NOMO-1 (cell line): Measurements from ENCODE around the gene XRCC2.
"Not testable (repeated sequence)": the region's sequence is repeated elsewhere in the genome, so short reads cannot be mapped to it uniquely, and the experiment has no call there.

ENCODE experiments used
- DNase-seq, 2 experiments: peaks; one replicate each; lab custom pipeline; 2025; ENCODE audit not compliant: unreplicated experiment in 2 of 2; lab: John Stamatoyannopoulos, UW

XRCC2 gene

GRCh38 chr7:152666078-152666477 lies 9.9 kb downstream of the XRCC2 start:
- no peak for DNase-seq

DNA sequence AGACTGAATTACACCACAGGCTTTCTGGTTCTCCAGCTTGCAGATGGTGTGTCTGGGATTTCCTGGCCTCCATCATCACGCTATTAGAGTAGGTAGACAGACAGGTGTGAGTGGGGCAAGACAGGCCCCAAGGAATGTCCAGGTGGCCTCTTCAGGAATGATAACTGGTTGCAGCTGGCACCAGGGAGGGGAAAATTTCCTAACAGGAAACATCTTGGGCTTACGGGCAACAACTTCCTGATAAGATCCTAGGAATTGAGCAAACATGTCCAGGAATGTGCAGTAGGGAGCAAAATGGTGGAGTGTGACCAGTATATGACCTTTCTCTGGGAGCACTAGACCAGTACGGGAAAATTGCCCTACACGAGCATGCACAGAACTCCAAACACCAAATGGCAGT lies 11.3 kb downstream of the XRCC2 start:
- DNase-seq = no peak

DNA sequence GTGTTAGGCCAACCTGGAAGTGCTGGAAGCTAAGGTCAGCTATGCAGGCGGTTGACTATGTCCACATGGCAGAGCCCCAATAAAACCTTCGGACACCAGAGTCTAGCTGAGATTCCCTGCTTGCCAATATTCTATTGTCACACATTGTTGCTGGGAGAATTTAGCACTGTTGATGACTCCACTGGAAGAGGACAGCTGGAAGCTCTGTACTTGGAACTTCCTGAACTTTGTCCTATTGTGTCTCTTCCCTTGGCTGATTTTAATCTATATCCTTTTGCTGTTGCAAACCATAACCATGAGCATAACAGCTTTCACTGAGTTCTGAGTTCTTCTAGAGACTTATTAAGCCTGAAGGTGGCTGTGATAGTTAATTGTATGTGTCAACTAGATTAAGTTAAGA lies 12.0 kb downstream of the XRCC2 start:
- DNase-seq = no peak

DNA sequence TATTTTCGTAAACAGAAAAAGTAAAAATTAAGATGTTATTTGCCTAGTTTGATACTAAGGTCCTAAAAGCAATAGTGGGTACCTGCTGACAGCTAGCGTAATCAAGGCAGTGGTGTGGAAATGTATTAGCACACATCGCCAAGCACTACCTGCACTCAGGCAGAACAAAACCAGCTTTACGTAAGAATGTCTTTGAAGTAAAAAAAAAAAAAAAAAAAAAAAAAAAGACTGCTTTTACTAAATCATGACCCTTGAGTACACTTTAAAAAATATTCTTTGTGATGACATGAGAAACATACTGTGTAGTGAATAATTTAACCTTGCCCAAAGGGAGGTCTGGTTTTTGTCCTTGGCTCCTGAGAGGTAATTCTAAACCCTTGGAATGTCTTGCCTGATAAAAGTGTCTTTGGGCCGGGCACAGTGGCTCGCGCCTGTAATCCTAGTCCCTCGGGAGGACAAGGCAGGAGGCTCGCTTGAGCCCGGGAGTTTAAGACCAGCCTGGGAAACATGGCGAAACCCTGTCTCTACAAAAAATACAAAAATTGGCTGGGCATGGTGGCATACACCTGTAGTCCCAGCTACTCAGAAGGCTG lies 12.7 kb downstream of the XRCC2 start:
- DNase-seq = no peak

- no peak for DNase-seq
These were observed 14.5 kb downstream of the XRCC2 start for GRCh38 chr7:152661479-152661878.

GRCh38 chr7:152660021-152660420 lies 15.9 kb downstream of the XRCC2 start:
- no peak for DNase-seq

- DNase-seq = no peak
These were observed 21.0 kb downstream of the XRCC2 start for GRCh38 chr7:152654971-152655370.

DNA sequence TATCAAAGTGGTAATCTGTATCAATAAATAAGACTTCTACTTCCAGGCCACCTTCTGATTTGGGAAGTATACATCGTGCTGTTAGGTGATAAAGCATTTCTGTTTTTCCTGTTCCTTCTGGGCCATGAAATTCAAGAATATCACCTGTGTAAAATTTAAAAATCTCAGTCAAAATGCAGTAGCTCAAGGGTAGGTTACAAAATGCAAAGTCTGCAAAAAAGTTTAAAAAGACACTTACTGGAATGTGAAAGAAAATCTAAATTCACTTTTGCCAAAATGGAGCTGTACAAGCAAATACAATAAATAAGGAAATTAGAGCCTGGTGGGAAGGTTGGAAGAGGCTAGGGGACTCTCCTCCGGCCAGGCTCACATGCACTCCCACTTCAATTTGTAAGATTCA lies 26.7 kb downstream of the XRCC2 start:
- no peak for DNase-seq

- no peak for DNase-seq
These were observed 28.9 kb downstream of the XRCC2 start for GRCh38 chr7:152647009-152647408.

- DNase-seq = not testable (repeated sequence)
These were observed 29.4 kb downstream of the XRCC2 start for GRCh38 chr7:152646579-152646978.

DNA sequence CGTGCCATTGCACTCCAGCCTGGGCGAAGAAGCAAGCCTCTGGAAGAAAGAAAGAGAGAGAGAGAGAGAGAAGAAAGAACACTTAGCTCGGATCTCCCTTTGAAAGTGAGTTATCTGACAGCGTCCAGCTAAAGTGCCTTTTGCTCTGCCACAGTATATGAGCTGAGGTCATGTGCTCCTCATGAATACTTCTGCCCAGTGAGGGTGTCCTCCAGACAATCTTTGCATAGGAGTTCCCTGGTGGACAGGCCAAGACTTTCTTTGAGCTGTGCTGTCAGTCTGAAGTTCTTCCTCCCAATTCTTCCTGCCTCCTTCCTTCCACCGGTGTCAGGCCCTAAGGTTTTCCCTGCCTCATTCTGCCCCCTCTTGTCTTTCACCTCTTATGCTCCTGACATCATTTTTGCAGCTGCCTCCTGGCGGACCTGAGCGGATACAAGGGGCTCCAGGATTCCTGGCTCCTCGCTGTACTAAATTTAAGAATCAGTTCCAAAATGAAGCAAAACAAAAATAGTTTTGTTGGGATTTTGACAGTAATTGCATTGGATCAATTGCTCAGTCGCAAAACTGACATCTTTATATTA lies 31.9 kb downstream of the XRCC2 start:
- DNase-seq = no peak

GRCh38 chr7:152641384-152641783 lies 34.6 kb downstream of the XRCC2 start:
- no peak for DNase-seq

DNA sequence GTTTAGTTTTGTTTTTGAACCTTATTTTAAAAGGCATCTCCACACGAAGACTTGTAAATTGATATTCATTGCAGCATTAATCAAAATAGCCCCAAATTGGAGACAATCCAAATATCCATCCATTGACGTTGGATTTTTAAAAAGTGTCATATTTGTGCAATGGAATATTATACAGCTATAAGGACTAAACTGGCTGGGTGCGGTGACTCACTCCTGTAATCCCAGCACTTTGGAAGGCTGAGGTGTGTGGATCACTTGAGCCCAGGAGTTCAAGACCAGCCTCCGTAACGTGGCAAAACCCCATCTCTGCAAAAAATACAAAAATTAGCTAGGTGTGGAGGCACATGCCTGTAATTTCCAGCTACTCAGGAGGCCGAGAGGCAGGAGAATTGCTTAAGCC lies 35.1 kb downstream of the XRCC2 start:
- DNase-seq = no peak

- no peak for DNase-seq
These were observed 37.9 kb downstream of the XRCC2 start for GRCh38 chr7:152637920-152638580.

DNA sequence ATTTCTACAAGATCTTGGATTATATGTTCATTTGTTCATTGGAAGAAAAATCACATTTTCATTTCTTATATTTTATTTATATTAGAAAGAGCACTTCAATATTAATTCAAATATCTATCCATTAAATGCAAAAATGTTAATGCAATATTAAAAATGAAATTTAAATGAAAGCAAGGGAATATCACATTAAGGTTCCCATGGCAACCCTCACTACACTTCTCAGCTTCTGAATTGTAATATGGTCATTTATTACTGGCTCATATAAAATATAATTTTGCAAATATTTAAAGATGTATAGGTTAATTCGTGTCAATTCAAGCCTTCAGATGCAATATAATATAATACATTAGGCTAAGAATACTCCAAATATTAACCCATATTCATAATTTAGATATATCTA lies 38.8 kb downstream of the XRCC2 start:
- no peak for DNase-seq

- no peak for DNase-seq
These were observed 39.5 kb downstream of the XRCC2 start for GRCh38 chr7:152636441-152636840.

- DNase-seq = peak; percentile 1 to 25
These were observed 42.4 kb downstream of the XRCC2 start for GRCh38 chr7:152633504-152633903.

DNA sequence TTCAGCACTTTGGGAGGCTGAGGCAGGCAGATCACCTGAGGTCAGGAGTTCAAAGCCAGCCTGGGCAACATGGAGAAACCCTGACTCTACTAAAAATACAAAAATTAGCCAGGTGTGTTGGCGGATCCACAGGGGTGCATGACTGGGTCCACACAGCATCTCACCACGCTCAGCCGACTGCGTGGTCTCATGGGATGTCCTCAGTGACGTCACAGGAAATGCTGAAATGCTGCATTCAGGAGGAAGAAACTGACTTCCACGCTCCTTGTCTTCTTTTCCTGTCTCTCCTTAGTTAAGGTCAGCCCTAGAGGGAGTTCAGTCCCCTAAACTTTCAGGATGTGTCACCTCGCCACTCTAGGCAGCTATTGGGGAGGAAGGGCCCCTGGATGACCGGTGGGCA lies 42.9 kb downstream of the XRCC2 start:
- DNase-seq = no peak

GRCh38 chr7:152628772-152629171 lies 47.2 kb downstream of the XRCC2 start:
- not testable (repeated sequence) for DNase-seq

DNA sequence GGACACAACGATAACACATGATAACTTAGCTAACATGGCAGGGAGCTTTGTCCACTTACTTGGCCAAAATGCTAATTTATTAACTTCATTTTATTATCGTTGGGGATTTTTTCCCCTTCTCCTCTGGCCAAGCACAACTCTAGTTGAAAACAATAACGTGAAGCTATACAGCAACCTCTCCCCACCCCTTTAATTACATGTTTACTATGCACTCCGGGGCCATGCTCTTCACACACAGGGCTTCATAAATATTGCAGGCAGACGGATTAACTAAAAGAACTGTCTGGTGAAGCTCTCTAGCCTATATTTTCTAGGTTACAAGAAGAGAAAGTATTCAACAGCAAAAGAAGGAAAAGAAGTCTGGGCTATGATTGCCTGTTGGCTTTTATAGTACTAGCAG lies 51.7 kb downstream of the XRCC2 start:
- no peak for DNase-seq

- DNase-seq = no peak
These were observed 54.5 kb downstream of the XRCC2 start for GRCh38 chr7:152621426-152621825.

DNA sequence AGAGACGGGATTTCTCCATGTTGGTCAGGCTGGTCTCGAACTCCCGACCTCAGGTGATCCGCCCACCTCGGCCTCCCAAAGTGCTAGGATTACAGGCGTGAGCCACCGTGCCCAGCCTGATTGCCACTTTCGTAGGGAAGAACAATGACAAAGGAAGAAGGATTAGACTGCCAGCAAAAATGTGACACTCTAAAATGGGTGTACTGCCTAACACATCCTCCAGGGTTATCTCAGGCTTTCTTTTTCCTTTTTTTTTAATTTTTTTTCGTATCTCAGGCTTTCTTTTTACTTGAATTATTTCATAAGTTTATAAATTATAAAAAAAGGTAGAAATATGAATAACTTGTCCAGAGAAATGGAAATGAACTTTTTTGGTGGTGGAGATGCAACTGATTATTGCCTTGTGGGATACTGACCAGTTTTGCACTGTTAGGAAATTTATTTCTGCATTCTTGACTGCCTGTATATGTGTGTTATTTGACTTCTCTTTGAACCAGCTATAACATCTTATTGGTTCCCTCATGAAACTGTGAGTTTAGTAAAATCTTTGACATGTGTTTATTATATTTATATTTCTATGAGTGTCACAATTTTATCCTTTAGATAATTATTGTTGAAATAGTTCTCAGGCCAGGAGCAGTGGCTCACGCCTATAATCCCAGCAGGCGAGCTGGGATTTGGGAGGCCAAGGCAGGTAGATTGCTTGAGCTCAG lies 56.8 kb downstream of the XRCC2 start:
- DNase-seq = no peak
